Heart left ventricle (tissue), 13 donors: ENCODE measurements around the gene HSD17B8.

Experiments used
- CTCF ChIP-seq, 12 donors: fragments of 200-600 bp; sonication (generic) in 4 of 12; IDR thresholded peaks; one replicate each; pipeline versions ENCODE4 v1.5.0 to v1.8.0; 2018 to 2022; ENCODE audit warnings: antibody characterized with exemption in 12 of 12, mild to moderate bottlenecking in 5 of 12
- POLR2A ChIP-seq, 2 donors: fragments of 450-650 bp; IDR thresholded peaks; one replicate each; pipeline ENCODE4 v1.6.1; 2017; ENCODE audit warnings: antibody characterized with exemption in 2 of 2, mild to moderate bottlenecking in 2 of 2, moderate library complexity in 2 of 2
- donor health status: ischemic (EF 13 %, LVEDD 7.1; RV severe dilation, severe dysfunction).
- donor health status: DM: no; HTN: yes; CAD: no.
- donor health status: DM: no; HTN: no; CAD: no.
- donor health status: ischemic (EF 25% LVEDD 6.9; RV normal size, moderate dysfunction).
- donor health status: ischemic (EF 25% LVEDD 5.7; RV mildly dilated, moderate dysfunction).
- donor health status: ischemic (EF 35%, LVEDD 5.7; RV mildly dilated, moderate dysfunction).
- donor health status: nonischemic (EF 11% LVEDD 7.7; RV severe dilation, severe dysfunction).
- donor health status: DM: yes; HTN: yes; CAD: no.
- donor health status: PGD.
- donor health status: ischemic (EF 29% LVEDD 5.4; RV normal size, mild dysfunction).
- donor health status: nonischemic (EF 23%, LVEDD 6.1; RV moderate dilation, normal function).

GRCh38 chr6:33241968-33242367, 37.5 kb downstream of the HSD17B8 start:
- no peak for TF ChIP-seq POLR2A (IDR thresholded peaks at IDR 0.05)
- TF ChIP-seq CTCF (IDR thresholded peaks at IDR 0.05) = no peak
